DMS 273 (cell line): ENCODE measurements around the gene CASS4.

Experiments used
- DNase-seq: peaks from one replicate; lab custom pipeline; 2025; ENCODE audit not compliant: unreplicated experiment; lab: John Stamatoyannopoulos, UW

CASS4 gene

DNA sequence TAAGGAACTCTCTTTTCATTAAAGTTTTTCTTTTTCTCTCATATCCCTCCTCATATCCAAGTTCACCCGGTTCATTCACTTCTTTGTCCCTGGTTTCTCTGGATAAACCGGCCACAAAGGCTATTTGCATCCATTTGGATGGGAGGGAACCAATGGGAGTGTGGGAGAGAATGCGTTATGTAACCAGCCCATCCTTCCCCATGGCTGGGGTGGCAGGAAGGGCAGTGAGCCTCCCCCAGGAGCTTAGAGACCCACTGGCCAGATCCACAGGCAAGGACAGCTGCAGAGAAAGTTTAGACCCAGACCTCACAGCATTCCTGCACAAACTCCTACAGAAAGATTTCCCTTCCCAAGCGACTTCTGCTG lies 10.7 kb downstream of the CASS4 start:
- no peak for DNase-seq

DNA sequence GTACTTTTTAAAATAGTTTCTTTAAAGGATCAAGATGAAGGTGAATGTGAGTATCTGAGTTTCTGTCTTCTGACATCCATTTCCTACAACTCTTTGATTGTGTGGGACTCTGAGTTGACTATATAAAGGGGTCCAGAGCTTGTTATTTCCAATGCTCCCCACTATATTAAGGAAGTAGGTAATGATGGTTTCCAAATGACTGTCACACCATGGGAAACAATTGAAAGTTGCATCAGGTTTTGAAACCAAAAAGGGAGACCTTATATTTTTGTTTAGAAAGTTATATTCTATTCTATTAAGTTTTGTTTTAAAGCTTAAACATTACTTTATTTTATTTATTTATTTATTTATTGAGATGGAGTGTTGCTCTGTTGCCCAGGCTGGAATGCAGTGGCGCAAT lies 11.2 kb downstream of the CASS4 start:
- no peak for DNase-seq

DNA sequence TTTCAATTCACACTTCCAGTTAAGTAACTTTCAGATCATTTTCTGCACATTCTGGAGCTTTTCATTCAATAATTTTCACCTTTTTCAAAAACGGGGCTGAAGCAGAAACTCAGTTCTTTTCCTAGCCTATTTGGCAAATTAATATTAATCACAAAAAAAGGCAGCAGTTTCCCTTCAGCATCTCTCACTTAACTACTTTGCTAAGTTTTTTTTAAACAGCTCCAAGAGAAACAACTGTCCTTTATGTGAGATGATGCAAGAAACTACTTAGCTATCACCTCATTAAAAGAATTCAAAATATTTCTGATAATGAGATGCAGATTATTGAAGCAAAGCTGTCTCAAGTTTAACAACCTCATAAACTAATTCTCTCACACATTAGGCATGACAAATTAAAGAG lies 11.8 kb downstream of the CASS4 start:
- no peak for DNase-seq

- no peak for DNase-seq
Measured at GRCh38 chr20:56424931-56425330, 12.9 kb downstream of the CASS4 start.

GRCh38 chr20:56426026-56426425 lies 14.0 kb downstream of the CASS4 start:
- no peak for DNase-seq

DNA sequence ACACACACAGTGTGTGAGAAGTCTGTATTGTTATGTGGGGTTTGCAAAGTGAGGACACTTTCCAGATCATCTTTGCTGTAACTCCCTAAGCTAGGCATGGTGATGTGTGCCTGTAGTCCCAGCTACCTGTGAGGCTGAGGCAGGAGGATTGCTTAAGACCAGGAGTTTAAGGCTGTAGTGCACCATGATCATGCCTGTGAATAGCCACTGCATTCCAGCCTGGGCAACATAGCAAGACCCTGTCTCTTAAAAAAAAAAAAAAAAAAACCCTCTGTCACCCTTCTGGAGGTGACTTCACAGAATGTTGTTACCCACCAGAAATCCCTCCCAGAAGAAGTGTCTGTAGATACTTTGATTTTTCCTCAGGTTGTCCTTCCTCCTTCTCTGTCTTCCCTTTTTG lies 14.9 kb downstream of the CASS4 start:
- no peak for DNase-seq

DNA sequence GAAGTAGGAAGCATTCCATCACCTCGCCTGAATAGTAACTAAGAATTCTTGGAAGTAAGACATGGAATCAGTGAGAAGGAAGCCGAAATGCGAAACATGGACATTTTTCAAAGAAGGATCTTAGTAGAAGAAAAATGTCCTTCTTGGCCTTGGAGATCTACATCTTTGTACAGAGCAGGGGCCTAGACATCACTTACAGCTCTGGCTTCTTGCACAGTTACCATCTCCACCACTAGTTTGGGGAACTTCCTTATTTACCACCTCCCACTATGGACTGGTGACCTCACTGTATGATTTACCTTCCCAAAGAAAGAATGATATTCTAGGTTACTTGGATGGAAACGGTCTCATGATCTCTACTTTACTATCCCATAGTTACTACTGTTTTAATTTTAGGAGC lies 15.7 kb downstream of the CASS4 start:
- no peak for DNase-seq

DNA sequence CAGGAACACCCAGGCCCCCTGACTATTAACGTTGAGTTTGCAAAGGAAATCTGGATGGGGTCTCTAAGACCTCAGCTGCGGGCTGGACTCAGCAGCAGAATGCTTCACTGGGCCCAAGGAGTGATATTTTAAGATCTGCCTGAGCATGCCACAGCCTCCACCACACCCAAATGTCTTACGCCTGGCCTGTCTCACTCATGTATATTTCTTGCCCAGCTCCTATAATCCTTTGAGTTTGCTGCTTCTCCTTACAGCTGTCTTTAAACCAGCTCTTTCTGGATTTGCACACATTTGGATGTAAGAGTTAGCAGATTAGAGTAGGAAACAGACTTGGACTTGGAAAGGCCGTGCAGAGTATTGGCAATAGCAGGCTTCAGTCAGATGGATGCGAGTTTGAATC lies 16.4 kb downstream of the CASS4 start:
- DNase-seq: no peak

DNA sequence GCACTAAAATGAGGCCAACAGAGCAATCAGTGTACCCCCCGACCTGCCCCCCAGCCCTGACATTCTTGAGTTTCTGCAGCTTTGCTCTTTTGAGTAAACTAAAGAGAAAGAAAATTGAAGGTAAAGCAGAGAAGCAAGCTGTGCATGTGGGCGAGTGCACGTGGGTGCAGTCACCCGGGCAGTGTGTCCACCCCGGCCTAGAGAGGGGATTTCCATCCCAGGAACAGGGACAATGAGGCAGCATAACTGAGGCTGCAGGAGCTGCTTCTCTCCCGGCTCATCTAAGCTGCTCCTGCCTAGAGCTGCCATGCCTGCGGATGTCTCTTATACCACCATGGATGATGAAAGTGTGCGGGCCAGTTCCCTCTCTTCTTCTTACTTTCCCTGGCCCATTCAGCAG lies 16.8 kb downstream of the CASS4 start:
- no peak for DNase-seq

DNA sequence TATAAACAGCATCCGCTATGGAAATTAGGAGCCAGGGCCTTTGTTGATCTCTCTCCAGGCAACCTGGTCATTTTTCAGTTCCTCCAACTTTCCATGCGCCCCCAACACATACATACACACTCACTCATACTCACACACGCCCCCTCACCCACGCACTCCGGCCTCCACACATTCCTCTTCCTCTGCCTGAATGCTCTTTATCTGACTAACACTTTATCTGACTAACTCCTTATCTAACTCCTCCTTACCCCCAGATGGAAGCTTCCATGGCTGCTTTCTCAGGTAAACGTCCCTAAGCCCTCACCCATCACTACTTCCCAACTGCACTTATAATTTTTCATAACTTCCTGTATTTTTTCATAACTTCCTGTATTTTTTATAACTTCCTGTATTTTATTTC lies 17.4 kb downstream of the CASS4 start:
- no peak for DNase-seq

DNA sequence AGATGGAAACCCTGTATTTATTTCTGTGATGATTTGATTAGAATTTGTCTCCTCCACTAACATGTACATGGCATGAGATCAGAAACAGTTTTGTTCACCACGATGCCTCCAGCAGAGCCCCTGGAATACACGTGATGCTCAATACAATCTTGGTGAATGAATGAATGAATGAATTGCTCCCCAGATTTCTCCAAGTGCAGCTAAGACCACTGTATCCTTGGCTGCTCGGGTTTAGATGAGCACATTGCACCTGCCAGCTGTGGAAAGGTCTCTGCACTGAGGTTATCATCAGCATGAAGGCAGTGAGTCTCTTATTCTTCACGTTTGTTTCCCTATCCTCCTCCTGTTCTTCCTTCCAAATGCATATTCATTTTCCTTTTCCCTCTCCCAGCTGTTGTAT lies 17.9 kb downstream of the CASS4 start:
- DNase-seq: no peak

DNA sequence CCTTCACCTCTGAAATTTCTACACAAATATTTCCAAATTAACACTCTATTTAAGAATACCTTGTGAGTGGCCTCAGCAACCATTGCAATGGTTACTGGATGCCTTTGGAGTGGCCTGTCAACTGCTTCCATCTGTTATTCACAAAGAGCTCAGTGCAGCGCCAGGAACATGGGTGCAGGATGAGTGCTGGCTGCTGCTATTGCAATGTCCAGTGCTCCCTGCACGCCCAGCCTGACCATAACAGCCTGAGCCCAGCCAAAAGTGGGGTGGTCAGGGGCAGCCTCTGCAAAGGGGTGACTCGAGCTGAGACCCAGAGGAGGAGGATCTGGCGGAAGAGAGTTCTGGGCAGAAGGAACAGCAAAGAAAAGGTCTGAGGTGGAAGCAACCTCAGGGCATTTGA lies 18.4 kb downstream of the CASS4 start:
- DNase-seq: no peak

DNA sequence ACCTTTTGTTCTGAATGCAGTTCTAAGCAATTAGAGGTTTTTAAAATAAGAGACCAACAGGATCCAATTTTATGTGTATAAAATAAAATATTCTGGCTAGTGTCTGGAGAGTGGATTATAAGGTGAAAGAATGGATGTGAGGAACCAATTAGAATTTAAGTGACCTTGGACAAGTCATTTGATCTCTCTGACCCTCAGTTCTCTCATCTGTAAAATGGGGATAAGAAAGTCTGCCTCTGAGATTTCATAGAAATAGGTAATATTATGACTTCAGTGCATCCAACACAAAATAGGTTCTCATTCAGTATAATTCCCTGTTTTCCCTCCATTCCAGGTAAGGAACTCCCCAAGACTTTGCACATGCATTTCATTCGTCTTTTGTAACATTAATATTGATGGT lies 18.9 kb downstream of the CASS4 start:
- DNase-seq: no peak

GRCh38 chr20:56431471-56431870 lies 19.4 kb downstream of the CASS4 start:
- DNase-seq: no peak

GRCh38 chr20:56433221-56433879 lies 21.3 kb downstream of the CASS4 start:
- DNase-seq: no peak

GRCh38 chr20:56433880-56434255 lies 21.8 kb downstream of the CASS4 start:
- no peak for DNase-seq

- DNase-seq: no peak
Measured at GRCh38 chr20:56437196-56437960, 25.3 kb downstream of the CASS4 start.

DNA sequence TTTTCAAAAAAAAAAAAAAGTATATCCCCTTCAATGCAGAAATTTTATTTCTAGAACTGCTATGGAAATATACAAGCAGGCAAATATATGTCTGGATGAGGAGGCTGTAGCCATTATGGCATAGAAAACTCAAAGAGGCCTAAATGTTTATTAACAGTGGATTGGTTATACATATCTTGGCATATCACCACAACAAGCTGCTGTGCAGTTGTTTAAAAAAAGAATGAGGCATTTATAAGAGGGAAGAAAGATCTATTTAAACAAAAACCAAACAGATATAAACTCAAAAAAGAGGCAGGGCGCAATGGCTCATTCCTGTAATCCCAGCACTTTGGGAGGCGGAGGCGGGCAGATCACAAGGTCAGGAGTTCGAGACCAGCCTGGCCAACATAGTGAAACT lies 26.2 kb downstream of the CASS4 start:
- DNase-seq: no peak

- no peak for DNase-seq
Measured at GRCh38 chr20:56439771-56440291, 27.8 kb downstream of the CASS4 start.

- DNase-seq: no peak
Measured at GRCh38 chr20:56440346-56441007, 28.4 kb downstream of the CASS4 start.

DNA sequence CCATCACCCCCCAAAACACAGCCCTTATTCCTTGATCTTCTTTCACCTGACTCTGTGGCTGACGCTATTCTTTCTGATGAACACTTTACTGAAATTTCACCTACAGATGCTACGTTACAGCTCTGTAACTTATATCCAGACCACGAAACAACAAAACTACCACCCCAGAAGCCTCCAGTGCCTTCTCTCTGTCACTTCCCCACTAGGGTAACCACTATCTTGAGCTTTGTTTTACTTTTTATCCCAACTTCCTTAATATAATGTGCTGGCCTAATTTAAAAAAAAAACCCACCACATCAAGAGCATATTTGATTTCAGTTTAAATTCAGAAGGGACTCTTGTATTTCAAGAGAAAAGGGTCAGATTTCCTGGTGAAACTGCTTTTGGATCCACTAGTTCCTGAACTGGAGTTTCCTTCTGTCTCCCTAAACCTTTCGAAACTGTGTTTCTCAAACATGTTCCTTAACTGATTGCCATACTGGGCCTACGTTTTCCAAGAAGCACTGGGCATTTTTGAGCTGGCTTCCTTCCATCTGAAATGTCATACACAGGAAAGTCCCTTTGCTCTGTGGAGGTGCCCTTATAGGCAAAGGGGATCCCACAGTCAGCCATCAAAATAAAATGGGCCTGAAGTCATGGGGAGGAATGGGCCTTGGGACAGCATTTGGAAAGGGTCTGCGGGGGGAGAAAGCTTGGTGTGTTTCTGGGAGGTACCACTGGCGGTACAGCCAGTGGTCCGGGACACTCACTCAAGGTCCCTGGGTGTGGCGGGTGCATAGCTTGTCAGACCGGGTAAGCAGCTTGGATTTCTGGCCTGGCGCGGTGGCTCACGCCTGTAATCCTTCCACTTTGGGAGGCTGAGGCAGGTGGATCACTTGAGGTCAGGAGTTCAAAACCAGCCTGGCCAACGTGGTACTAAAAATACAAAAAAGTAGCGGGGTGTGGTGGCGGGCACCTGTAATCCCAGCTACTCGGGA lies 30.6 kb downstream of the CASS4 start:
- DNase-seq: no peak
